ENCODE measurements around the gene CLEC20A.

DNA sequence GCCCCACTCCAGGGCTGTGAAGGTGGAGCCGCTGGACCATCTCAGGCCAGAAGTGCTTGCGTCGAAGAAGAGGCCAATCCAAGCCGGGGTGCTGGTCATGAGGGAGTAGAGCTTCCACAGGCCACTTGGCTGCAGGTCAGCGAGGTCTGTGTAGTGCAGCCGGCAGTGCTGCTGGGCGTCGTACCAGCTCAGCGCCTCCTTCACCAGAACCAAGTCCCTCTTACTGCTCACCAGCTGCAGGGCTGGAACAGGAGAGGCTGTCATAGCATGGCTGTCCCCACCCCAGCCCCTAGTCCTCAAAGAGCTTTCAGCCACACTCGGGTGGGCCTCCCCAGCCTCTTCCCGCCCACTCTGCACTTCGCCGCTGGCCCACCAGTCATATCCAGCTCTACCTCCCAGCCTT lies 2.2 kb downstream of the CLEC20A start:
- no peak for TF ChIP-seq CTCF (conservative IDR thresholded peaks at IDR 0.05; ENCODE audit: low read depth in 2 of 2)
- no peak for TF ChIP-seq ZNF114 (CRISPR knock-in tag; IDR thresholded peaks at IDR 0.05)
- TF ChIP-seq EZH2 (IDR thresholded peaks at IDR 0.05; ENCODE audit: low read depth, unreplicated experiment): no peak
- no peak for TF ChIP-seq JUNB (IDR thresholded peaks at IDR 0.05; ENCODE audit: unreplicated experiment)
- no peak for TF ChIP-seq POLR2AphosphoS5 (IDR thresholded peaks at IDR 0.05; ENCODE audit: low read depth)
- TF ChIP-seq REST (IDR thresholded peaks at IDR 0.05; ENCODE audit: unreplicated experiment): no peak
- TF ChIP-seq, protein P1, sequence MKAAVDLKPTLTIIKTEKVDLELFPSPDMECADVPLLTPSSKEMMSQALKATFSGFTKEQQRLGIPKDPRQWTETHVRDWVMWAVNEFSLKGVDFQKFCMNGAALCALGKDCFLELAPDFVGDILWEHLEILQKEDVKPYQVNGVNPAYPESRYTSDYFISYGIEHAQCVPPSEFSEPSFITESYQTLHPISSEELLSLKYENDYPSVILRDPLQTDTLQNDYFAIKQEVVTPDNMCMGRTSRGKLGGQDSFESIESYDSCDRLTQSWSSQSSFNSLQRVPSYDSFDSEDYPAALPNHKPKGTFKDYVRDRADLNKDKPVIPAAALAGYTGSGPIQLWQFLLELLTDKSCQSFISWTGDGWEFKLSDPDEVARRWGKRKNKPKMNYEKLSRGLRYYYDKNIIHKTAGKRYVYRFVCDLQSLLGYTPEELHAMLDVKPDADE (IDR thresholded peaks at IDR 0.05): no peak
- TF ChIP-seq EZH2phosphoT487 (IDR thresholded peaks at IDR 0.05; ENCODE audit: unreplicated experiment): no peak
- TF ChIP-seq CREB1 (CRISPR knock-in tag; IDR thresholded peaks at IDR 0.05; ENCODE audit: low read depth): no peak

Measured in GM23338 (cell line).